Stimulated activated CD8-positive, alpha-beta memory T cell treated with anti-CD3 and anti-CD28 coated beads, Interleukin-12 subunit alpha, Interleukin-12 subunit beta, amount 100 ng/mL, for 4 hours (primary cell): ENCODE measurements around the gene KDM1B.
"Not testable (repeated sequence)": the region's sequence is repeated elsewhere in the genome, so short reads cannot be mapped to it uniquely, and the experiment has no call there.

Source experiments
- DNase-seq: peaks from one replicate; pipeline ENCODE4 v3.0.0-alpha.2; 2020; ENCODE audit warnings: low read depth

The KDM1B gene

GRCh38 chr6:18186540-18187250, 31.5 kb downstream of the KDM1B start:
- DNase-seq, result no peak

GRCh38 chr6:18187701-18188100, 32.5 kb downstream of the KDM1B start:
- DNase-seq, result no peak

- DNase-seq, result no peak
Observed at GRCh38 chr6:18189196-18189595, 34.0 kb downstream of the KDM1B start.

- DNase-seq, result no peak
Observed at GRCh38 chr6:18192026-18192425, 36.8 kb downstream of the KDM1B start.

GRCh38 chr6:18203786-18204185, 48.6 kb downstream of the KDM1B start:
- DNase-seq, result no peak

- DNase-seq, result no peak
Observed at GRCh38 chr6:18204691-18205090, 49.5 kb downstream of the KDM1B start.

- DNase-seq, result no peak
Observed at GRCh38 chr6:18206591-18206990, 51.4 kb downstream of the KDM1B start.

GRCh38 chr6:18207438-18207837, 52.2 kb downstream of the KDM1B start:
- DNase-seq, result no peak

GRCh38 chr6:18207949-18208348, 52.7 kb downstream of the KDM1B start:
- no peak for DNase-seq

GRCh38 chr6:18208778-18209177, 53.6 kb downstream of the KDM1B start:
- not testable (repeated sequence) for DNase-seq

- no peak for DNase-seq
Observed at GRCh38 chr6:18209539-18210197, 54.4 kb downstream of the KDM1B start.

GRCh38 chr6:18210707-18211106, 55.5 kb downstream of the KDM1B start:
- no peak for DNase-seq

GRCh38 chr6:18211338-18211737, 56.1 kb downstream of the KDM1B start:
- no peak for DNase-seq

- no peak for DNase-seq
Observed at GRCh38 chr6:18212231-18212630, 57.0 kb downstream of the KDM1B start.

- DNase-seq, result no peak
Observed at GRCh38 chr6:18213439-18213838, 58.2 kb downstream of the KDM1B start.

- no peak for DNase-seq
Observed at GRCh38 chr6:18214003-18214402, 58.8 kb downstream of the KDM1B start.

- DNase-seq, result no peak
Observed at GRCh38 chr6:18215436-18215835, 60.2 kb downstream of the KDM1B start.

- DNase-seq, result no peak
Observed at GRCh38 chr6:18216411-18216810, 61.2 kb downstream of the KDM1B start.

- no peak for DNase-seq
Observed at GRCh38 chr6:18218233-18218632, 63.0 kb downstream of the KDM1B start.

GRCh38 chr6:18219591-18219990, 64.4 kb downstream of the KDM1B start:
- DNase-seq, result no peak

GRCh38 chr6:18221288-18221615, 66.0 kb downstream of the KDM1B start:
- no peak for DNase-seq

GRCh38 chr6:18226451-18227105, 71.4 kb downstream of the KDM1B start:
- DNase-seq, result not testable (repeated sequence)

GRCh38 chr6:18227166-18227565, 71.9 kb downstream of the KDM1B start:
- not testable (repeated sequence) for DNase-seq
